ENCODE data around the gene NRCAM. TPM values are rescaled to one million over a fixed set of nuclear protein-coding genes. Genes with fewer than 3 reads are reported as not detected.

The NRCAM gene
- total RNA-seq, 2 donors from 2014 or later = 17.9 to 28.2 TPM

DNA sequence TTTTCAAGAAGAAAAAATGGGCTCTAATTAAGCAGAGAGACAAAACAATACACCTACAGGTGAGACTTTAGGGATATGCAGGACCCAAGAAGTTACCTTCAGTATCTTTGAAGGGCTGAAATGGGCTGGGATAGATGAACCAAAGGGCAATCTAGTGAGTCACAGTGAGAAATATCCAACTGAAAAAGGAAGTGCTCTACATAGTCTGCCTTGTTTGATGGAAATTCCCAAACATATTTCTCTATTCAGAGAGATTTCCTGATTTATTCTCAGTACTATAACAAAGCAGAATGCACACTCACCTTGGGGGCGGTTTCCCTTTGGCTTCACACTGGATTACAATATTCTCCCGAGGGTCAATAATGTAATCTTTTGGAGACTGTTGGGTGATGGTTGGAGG is 222.0 kb downstream of the NRCAM start:
- Mint-ChIP-seq H3K36me3 (ENCODE audit: low read depth) (peaks cover 8% of the 10 kb centered on the region), H3K27ac (no peak overlapping the region), H3K9me3 (no peaks in the 10 kb centered on the region), H3K4me1 (peaks cover 54% of the 10 kb centered on the region), H3K4me3 (no peak overlapping the region), H3K27me3 (ENCODE audit: insufficient read depth) (no peaks in the 10 kb centered on the region)
- Histone ChIP-seq H3K4me3 (ENCODE audit: low read length) (no peak overlapping the region), H3K9me3 (ENCODE audit: control insufficient read depth, low read length) (no peaks in the 10 kb centered on the region), H3K36me3 (ENCODE audit: control insufficient read depth, insufficient read depth, low read length) (no peaks in the 10 kb centered on the region), H3K27ac (ENCODE audit: low read depth, low read length) (no peak overlapping the region), H3K4me1 (ENCODE audit: control insufficient read depth, insufficient read depth, low read length) (peaks cover 32% of the 10 kb centered on the region), H3K27me3 (ENCODE audit: control insufficient read depth, insufficient read depth, low read length, poor library complexity, severe bottlenecking) (no peaks in the 10 kb centered on the region), H3K9ac (ENCODE audit: extremely low read depth, low read length, poor library complexity, severe bottlenecking) (no peak overlapping the region)
- no peak for DNase-seq
- TF ChIP-seq, protein P1, sequence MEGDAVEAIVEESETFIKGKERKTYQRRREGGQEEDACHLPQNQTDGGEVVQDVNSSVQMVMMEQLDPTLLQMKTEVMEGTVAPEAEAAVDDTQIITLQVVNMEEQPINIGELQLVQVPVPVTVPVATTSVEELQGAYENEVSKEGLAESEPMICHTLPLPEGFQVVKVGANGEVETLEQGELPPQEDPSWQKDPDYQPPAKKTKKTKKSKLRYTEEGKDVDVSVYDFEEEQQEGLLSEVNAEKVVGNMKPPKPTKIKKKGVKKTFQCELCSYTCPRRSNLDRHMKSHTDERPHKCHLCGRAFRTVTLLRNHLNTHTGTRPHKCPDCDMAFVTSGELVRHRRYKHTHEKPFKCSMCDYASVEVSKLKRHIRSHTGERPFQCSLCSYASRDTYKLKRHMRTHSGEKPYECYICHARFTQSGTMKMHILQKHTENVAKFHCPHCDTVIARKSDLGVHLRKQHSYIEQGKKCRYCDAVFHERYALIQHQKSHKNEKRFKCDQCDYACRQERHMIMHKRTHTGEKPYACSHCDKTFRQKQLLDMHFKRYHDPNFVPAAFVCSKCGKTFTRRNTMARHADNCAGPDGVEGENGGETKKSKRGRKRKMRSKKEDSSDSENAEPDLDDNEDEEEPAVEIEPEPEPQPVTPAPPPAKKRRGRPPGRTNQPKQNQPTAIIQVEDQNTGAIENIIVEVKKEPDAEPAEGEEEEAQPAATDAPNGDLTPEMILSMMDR (conservative IDR thresholded peaks at IDR 0.05) = no peak
- WGBS, 2 experiments (ENCODE audit: insufficient coverage in 1 of 2, insufficient read length in 1 of 2) = 87% methylated on average over 2 of the region's 2 CpGs; no CpG with 5 or more reads in 1 of the 2 experiments

DNA sequence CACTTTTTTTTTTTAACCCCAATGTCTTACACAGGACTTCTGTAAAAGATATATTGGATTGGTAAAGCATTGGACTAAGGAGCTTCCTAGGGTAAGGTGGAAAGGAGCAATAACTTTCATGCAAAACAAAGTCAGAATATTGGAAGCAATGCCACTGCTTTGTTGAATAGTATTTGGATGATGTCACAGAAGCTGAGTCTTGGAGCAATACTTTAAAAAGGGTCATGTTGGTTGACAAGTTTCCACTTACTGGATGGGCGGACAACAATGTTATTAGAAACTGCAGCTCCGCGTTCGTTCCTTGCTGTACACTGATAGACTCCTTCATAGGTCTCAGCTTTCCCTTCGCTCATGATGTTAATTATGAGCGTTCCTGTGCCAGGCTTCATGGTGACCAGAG is 224.2 kb downstream of the NRCAM start:
- 97 to 99% methylated on average over 6 of the region's 6 CpGs for WGBS, 2 experiments (ENCODE audit: insufficient coverage in 1 of 2, insufficient read length in 1 of 2)
- TF ChIP-seq, protein P1 (conservative IDR thresholded peaks at IDR 0.05) = no peak
- H3K27ac ChIP-seq (ENCODE audit: low read depth, low read length) = no peak overlapping the region
- no peak for DNase-seq
- Mint-ChIP-seq H3K9me3 (no peaks in the 10 kb centered on the region), H3K4me3 (no peak overlapping the region), H3K4me1 (peaks cover 37% of the 10 kb centered on the region), H3K27ac (no peak overlapping the region), H3K36me3 (ENCODE audit: low read depth) (peaks cover 11% of the 10 kb centered on the region), H3K27me3 (ENCODE audit: insufficient read depth) (no peaks in the 10 kb centered on the region)
- H3K36me3 ChIP-seq (ENCODE audit: control insufficient read depth, insufficient read depth, low read length) = peaks cover 3% of the 10 kb centered on the region
- H3K9ac ChIP-seq (ENCODE audit: extremely low read depth, low read length, poor library complexity, severe bottlenecking) = no peak overlapping the region
- peaks cover 15% of the 10 kb centered on the region for H3K4me1 ChIP-seq (ENCODE audit: control insufficient read depth, insufficient read depth, low read length)
- H3K4me3 ChIP-seq (ENCODE audit: low read length) = no peak overlapping the region
- no peaks in the 10 kb centered on the region for H3K27me3 ChIP-seq (ENCODE audit: control insufficient read depth, insufficient read depth, low read length, poor library complexity, severe bottlenecking)
- no peaks in the 10 kb centered on the region for H3K9me3 ChIP-seq (ENCODE audit: control insufficient read depth, low read length)

DNA sequence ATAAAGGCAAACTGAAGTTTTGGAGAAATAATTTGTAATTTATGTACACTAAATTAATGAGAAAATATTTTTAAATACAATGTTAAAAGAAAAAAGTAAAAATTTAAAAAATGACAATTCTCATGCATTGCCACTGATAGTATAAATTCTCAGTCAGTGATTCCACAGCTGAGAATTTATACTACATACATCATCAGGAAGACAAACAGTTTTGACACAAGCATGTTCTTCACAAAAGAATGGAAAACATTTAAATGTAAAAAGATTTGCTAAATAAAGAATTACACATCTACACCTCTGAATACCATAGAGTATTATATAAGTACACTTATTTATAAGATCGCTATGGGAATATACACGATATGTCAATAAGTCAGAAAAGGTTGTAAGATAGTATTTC is 225.0 kb downstream of the NRCAM start:
- peaks cover 11% of the 10 kb centered on the region for H3K36me3 Mint-ChIP-seq (ENCODE audit: low read depth)
- H3K27me3 ChIP-seq (ENCODE audit: control insufficient read depth, insufficient read depth, low read length, poor library complexity, severe bottlenecking) = no peaks in the 10 kb centered on the region
- no CpG with 5 or more reads among the region's 2 CpGs for WGBS, 2 experiments (ENCODE audit: insufficient coverage in 1 of 2, insufficient read length in 1 of 2)
- TF ChIP-seq, protein P1 (conservative IDR thresholded peaks at IDR 0.05) = no peak
- peaks cover 33% of the 10 kb centered on the region for H3K4me1 Mint-ChIP-seq
- H3K9ac ChIP-seq (ENCODE audit: extremely low read depth, low read length, poor library complexity, severe bottlenecking) = no peak overlapping the region
- no peak overlapping the region for H3K4me3 ChIP-seq (ENCODE audit: low read length)
- H3K9me3 Mint-ChIP-seq = no peaks in the 10 kb centered on the region
- no peak for DNase-seq
- H3K36me3 ChIP-seq (ENCODE audit: control insufficient read depth, insufficient read depth, low read length) = peaks cover 3% of the 10 kb centered on the region
- no peak overlapping the region for H3K27ac ChIP-seq (ENCODE audit: low read depth, low read length)
- no peaks in the 10 kb centered on the region for H3K9me3 ChIP-seq (ENCODE audit: control insufficient read depth, low read length)
- no peak overlapping the region for H3K4me3 Mint-ChIP-seq
- no peak overlapping the region for H3K27ac Mint-ChIP-seq
- H3K4me1 ChIP-seq (ENCODE audit: control insufficient read depth, insufficient read depth, low read length) = peaks cover 8% of the 10 kb centered on the region
- H3K27me3 Mint-ChIP-seq (ENCODE audit: insufficient read depth) = no peaks in the 10 kb centered on the region
